GM13977 (cell line): ENCODE results near the gene HOXB4.

Experiments
- DNase-seq: peaks from one replicate; pipeline ENCODE4 v3.0.0; 2012; ENCODE audit warnings: low spot score
- in situ Hi-C: fragments of 300-500 bp; cut with MboI; formaldehyde crosslinking; loops from one replicate; pipeline ENCODE4 v1.12.0; 2022; ENCODE audit warnings: low sequenced_read_pairs, low pct_unique_long_range_greater_than_20kb, mixed read lengths, inconsistent platforms; ENCODE audit not compliant: unreplicated experiment
- TF ChIP-seq, protein P1 (sequence below): IDR thresholded peaks from 2 replicates; pipeline ENCODE4 v1.5.1; 2012; ENCODE audit warnings: mild to moderate bottlenecking, control low read depth; ENCODE audit not compliant: insufficient read depth; ENCODE audit errors: extremely low read depth, missing control alignments

Gene HOXB4

DNA sequence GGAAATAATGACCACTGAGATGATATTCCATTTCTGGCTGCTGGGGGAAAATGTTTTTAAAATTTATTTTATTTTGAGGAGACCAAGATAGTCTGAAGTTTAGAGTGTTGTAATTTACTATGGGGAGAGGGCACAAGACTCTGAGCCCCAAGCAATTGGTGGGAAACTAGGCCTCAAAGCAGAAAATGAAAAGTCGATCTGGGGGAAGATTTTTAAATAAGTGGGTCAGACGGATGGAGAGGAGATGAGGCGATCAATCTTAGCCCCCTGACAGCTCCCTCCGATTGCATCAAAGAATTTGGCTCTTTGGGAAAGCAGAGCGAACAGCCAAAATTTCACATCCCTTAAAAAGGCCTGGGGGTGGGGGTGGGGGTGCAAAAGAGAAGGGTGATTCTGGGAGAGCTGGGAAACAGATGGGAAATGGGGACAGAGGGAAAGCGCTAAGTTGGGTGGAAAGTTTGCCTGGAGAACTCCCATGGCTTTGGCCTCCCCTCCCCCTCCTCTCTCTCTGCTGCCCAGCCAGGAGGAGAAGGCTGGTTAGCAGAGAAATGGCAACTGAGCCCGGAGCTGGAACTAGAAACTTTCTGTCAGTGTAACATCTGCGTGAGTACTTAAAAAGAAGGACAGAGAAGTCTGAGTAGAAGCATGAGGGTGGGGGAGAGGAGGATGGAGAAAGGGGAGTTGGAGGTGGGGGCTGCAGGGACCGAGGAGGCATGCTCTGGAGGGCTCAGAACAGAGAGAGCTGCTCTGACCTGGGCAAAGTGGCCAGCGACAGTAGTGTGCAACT, 31.8 kb downstream of the HOXB4 start:
- in situ Hi-C loops: no loop called here
- no peak for DNase-seq
- TF ChIP-seq, protein P1, sequence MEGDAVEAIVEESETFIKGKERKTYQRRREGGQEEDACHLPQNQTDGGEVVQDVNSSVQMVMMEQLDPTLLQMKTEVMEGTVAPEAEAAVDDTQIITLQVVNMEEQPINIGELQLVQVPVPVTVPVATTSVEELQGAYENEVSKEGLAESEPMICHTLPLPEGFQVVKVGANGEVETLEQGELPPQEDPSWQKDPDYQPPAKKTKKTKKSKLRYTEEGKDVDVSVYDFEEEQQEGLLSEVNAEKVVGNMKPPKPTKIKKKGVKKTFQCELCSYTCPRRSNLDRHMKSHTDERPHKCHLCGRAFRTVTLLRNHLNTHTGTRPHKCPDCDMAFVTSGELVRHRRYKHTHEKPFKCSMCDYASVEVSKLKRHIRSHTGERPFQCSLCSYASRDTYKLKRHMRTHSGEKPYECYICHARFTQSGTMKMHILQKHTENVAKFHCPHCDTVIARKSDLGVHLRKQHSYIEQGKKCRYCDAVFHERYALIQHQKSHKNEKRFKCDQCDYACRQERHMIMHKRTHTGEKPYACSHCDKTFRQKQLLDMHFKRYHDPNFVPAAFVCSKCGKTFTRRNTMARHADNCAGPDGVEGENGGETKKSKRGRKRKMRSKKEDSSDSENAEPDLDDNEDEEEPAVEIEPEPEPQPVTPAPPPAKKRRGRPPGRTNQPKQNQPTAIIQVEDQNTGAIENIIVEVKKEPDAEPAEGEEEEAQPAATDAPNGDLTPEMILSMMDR: no peak

DNA sequence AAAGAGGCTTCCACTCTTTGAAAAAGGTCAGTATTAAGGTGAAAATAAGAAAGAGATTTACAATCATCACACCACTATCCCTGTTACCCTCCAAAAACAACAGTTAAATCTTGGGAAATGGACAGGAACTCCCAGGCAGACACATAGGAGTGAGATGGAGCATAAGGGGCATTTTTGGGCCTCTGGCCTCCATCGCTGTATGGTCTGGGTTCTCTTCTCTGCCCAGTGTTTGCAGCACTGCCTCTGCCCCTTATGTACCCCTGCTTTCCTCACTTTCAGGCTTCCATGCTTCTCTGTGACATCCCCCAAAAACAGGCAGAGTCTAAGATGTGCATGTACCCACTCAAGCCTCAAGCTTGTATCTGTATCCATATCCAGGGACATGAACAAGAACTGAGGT, 32.6 kb downstream of the HOXB4 start:
- DNase-seq: no peak
- in situ Hi-C loops: no loop called here
- TF ChIP-seq, protein P1: no peak

DNA sequence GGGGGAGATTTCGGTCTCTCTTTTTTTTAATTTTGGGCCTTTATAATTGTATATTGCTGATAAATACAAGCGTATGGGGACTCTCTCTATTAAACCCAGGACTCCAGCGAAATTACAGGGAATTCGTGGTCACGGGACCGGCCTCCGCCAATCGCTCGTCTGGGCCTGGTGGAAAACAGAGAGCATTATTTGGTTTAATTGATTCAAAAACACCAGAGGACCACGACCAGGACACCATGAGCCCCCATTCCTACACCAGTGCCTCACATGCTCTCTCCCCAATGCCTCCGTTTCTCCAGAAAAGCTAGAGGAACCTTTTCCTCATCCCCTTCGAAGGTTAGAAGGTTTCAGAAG, 33.2 kb downstream of the HOXB4 start, which contains the start of gene HOXB2:
Gene HOXB2, minus strand, starts transcription at position 88 of the 354 bp plus-strand sequence. CDS start 198 bp downstream, outside the sequence.
- no peak for DNase-seq
- TF ChIP-seq, protein P1: no peak
- in situ Hi-C loops: no loop called here

DNA sequence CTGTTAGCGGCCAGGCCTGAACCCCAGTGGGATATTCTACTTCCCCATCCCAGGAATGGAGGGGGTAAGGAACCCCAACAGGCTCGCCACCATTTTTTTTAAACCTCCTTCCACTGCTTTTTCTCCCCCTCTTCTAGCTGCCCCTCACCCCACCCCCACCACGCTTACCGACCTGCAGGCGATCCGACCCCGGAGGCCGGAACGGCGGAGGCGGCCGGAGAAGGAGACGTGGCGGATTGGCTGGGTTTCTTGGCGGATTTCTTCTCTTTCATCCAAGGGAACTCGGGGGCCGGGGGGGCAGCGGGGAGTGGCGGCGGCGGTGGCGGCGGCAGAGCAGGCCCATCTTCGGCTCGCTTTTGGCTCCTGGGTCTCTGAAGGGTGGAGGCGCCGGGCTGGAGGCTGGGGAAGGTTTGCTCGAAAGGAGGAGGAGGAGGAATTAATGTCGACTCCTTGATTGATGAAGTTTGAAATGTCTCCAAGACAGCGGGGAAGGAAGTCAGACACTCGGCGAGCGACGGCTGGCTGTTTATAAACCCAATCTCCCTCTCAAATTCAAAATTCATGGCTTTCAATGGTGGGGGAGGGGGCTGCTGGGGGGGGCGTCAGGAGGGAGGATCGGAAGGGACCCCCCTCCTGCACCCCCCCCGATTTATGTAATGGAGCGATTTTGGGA, 33.7 kb downstream of the HOXB4 start:
- TF ChIP-seq, protein P1: no peak
- in situ Hi-C loops: no loop called here
- peak; percentile 58 for DNase-seq

DNA sequence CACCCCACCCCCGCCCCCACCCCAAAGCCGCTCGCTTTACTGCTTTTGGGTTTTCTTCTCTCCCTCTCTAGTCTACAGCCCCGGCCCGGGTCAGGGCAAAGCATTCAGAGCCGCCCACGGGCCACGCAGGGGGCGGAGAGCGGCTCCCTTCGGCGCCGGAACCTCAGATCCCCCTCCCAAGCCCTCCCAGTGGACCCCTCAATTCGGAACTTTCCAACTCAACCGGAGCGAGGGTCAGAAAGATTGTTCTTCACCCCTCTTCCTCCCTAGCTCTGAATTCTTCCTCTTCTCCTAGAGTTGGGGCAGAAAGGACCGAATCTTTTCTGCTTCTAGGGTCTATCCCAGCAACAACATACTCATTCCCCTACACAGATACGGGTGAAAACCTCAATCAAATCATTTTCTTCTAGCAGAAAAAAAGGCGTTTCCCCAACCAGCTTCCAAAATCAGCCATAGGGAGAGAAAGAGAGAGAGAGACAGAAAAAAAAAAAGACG, 34.2 kb downstream of the HOXB4 start:
- in situ Hi-C loops: no loop called here
- DNase-seq: peak; percentile 65
- TF ChIP-seq, protein P1: no peak

DNA sequence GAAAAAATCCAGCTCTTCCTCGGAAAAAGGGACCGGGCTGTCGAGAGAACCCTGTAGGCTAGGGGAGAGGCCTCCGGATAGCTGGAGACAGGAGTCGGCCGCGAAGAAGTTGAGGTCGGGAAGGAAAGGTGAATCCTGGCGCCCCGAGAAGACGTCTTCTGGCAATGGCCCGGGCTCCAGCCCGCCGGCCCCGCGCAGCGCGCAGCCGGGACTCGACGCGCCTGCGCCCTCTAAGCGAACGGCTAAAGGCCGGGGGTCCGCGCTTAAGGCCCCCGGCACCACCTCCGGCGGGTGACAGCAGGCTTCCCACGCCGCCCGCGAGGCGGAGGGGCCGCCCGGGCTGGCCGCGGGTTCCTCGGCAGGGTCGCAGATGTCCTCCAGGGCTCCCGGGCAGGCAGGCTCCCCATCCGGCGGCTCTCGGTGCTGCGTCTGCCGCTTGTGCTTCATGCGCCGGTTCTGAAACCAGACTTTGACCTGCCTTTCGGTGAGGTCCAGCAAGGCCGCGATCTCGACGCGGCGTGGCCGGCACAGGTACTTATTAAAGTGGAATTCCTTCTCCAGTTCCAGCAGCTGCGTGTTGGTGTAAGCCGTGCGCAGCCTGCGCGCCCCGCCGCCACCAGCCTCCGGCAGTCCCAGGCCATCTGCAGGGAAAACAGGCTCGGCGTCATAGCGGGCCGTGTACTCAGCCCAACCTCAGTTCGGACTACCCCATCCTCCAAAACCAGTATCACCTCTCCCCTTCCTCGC, 34.9 kb downstream of the HOXB4 start:
- TF ChIP-seq, protein P1: no peak
- in situ Hi-C loops: no loop called here
- DNase-seq: peak; percentile 84
